Neural progenitor cell (in vitro differentiated cells): Measurements from ENCODE around the gene PPM1N. TPM values are rescaled to one million over a fixed set of nuclear protein-coding genes. Genes with fewer than 3 reads are reported as not detected.

Source experiments
- DNase-seq: peaks from one replicate; pipeline ENCODE4 v3.0.0-alpha.2; 2016; ENCODE audit warnings: low spot score
- H2AFZ ChIP-seq: fragments of 200-600 bp; sonication (generic); replicated peaks from 2 replicates; pipeline ENCODE4 v1.6.1; 2016; ENCODE audit warnings: antibody characterized with exemption
- H3F3A ChIP-seq: fragments of 200-600 bp; sonication (generic); 2 replicates; pipeline ENCODE4 v1.6.1; 2016; ENCODE audit warnings: antibody characterized with exemption, low read depth
- H3K27ac ChIP-seq: fragments of 200-600 bp; sonication (generic); 2 replicates; pipeline ENCODE4 v1.5.1; 2016; ENCODE audit warnings: mild to moderate bottlenecking
- H3K27me3 ChIP-seq: fragments of 200-600 bp; sonication (generic); 2 replicates; pipeline ENCODE4 v1.6.1; 2016; ENCODE audit warnings: mild to moderate bottlenecking, moderate library complexity
- H3K36me3 ChIP-seq: fragments of 200-600 bp; sonication (generic); 2 replicates; pipeline ENCODE4 v1.5.1; 2016
- H3K4me1 ChIP-seq: fragments of 200-600 bp; sonication (generic); 2 replicates; pipeline ENCODE4 v1.6.1; 2016; ENCODE audit warnings: mixed run types
- H3K4me2 ChIP-seq: fragments of 200-600 bp; sonication (generic); 2 replicates; pipeline ENCODE4 v1.6.1; 2016
- H3K4me3 ChIP-seq: fragments of 200-600 bp; sonication (generic); 2 replicates; pipeline ENCODE4 v1.5.1; 2016
- H3K79me2 ChIP-seq: fragments of 200-600 bp; sonication (generic); 2 replicates; pipeline ENCODE4 v1.6.1; 2016; ENCODE audit warnings: low read depth
- H3K9ac ChIP-seq: fragments of 200-600 bp; sonication (generic); 2 replicates; pipeline ENCODE4 v1.6.1; 2016
- H3K9me3 ChIP-seq: fragments of 200-600 bp; sonication (generic); 2 replicates; pipeline ENCODE4 v1.5.1; 2016; ENCODE audit warnings: low read depth
- H4K20me1 ChIP-seq: fragments of 200-600 bp; sonication (generic); 2 replicates; pipeline ENCODE4 v1.6.1; 2016; ENCODE audit warnings: low read depth
- H3K27ac Mint-ChIP-seq: 3 replicates; pipeline ENCODE4 v1.8.0; 2021; ENCODE audit warnings: mixed read lengths
- H3K27me3 Mint-ChIP-seq: 2 replicates; pipeline ENCODE4 v1.8.0; 2022; ENCODE audit warnings: low read depth, mild to moderate bottlenecking, inconsistent platforms, moderate library complexity, mixed read lengths; ENCODE audit not compliant: insufficient read depth
- H3K36me3 Mint-ChIP-seq: 3 replicates; pipeline ENCODE4 v1.8.0; 2021; ENCODE audit warnings: mixed read lengths
- H3K4me1 Mint-ChIP-seq: 3 replicates; pipeline ENCODE4 v1.8.0; 2021; ENCODE audit warnings: mixed read lengths
- H3K4me3 Mint-ChIP-seq: 3 replicates; pipeline ENCODE4 v1.8.0; 2021; ENCODE audit warnings: mild to moderate bottlenecking, moderate library complexity, mixed read lengths
- H3K9me3 Mint-ChIP-seq: 3 replicates; pipeline ENCODE4 v1.8.0; 2020; ENCODE audit warnings: mixed read lengths
- CTCF ChIP-seq: fragments of 200-600 bp; sonication (generic); IDR thresholded peaks from 2 replicates; pipeline ENCODE4 v1.5.1; 2017; ENCODE audit warnings: antibody characterized with exemption, mild to moderate bottlenecking
- EZH2 ChIP-seq: fragments of 200-600 bp; sonication (generic); IDR thresholded peaks from 2 replicates; pipeline ENCODE4 v1.6.1; 2017; ENCODE audit warnings: antibody characterized with exemption, mild to moderate bottlenecking, moderate library complexity
- EZH2phosphoT487 ChIP-seq: fragments of 200-600 bp; sonication (generic); IDR thresholded peaks from 2 replicates; pipeline ENCODE4 v1.6.1; 2017; ENCODE audit warnings: antibody characterized with exemption
- total RNA-seq: library from RNA; depleted of rRNA; stranded (reverse); fragments of >200 nt; gene quantifications from 2 replicates; pipeline ENCODE4 v1.2.3, GENCODE V29; 2015; ENCODE audit warnings: low replicate concordance

Gene PPM1N
- total RNA-seq, 1 donor from 2014 or later: 2.4 TPM

- no peak overlapping the region for H3K4me2 ChIP-seq
- H2AFZ ChIP-seq: no peak overlapping the region
- H3K27ac Mint-ChIP-seq: no peak overlapping the region
- no peaks in the 10 kb centered on the region for H3K36me3 ChIP-seq
- peaks cover 6% of the 10 kb centered on the region for H3K36me3 Mint-ChIP-seq
- no peak overlapping the region for H3K4me3 ChIP-seq
- no peaks in the 10 kb centered on the region for H3K9me3 ChIP-seq
- H3K27me3 ChIP-seq: no peaks in the 10 kb centered on the region
- no peak overlapping the region for H3K9ac ChIP-seq
- H3K4me3 Mint-ChIP-seq: no peak overlapping the region
- peaks cover 4% of the 10 kb centered on the region for H3K4me1 Mint-ChIP-seq
- H3K27me3 Mint-ChIP-seq: peaks cover 2% of the 10 kb centered on the region
- no peaks in the 10 kb centered on the region for H3K4me1 ChIP-seq
- no peak for DNase-seq
- H3K79me2 ChIP-seq: peaks cover 49% of the 10 kb centered on the region
- H3K27ac ChIP-seq: no peak overlapping the region
- H3K9me3 Mint-ChIP-seq: no peaks in the 10 kb centered on the region
- no peak for TF ChIP-seq CTCF
- TF ChIP-seq EZH2: no peak
- no peak for TF ChIP-seq EZH2phosphoT487
- no peaks in the 10 kb centered on the region for H3F3A ChIP-seq
- H4K20me1 ChIP-seq: peaks cover 51% of the 10 kb centered on the region
Observed at GRCh38 chr19:45515807-45516401, 17.7 kb downstream of the PPM1N start.

GRCh38 chr19:45517238-45517637 lies 19.0 kb downstream of the PPM1N start:
- H3F3A ChIP-seq: no peaks in the 10 kb centered on the region
- no peaks in the 10 kb centered on the region for H3K4me1 ChIP-seq
- no peak for DNase-seq
- Mint-ChIP-seq H3K27ac (no peak overlapping the region), H3K4me1 (peaks cover 4% of the 10 kb centered on the region), H3K9me3 (no peaks in the 10 kb centered on the region), H3K36me3 (peaks cover 6% of the 10 kb centered on the region), H3K27me3 (no peaks in the 10 kb centered on the region), H3K4me3 (no peak overlapping the region)
- TF ChIP-seq CTCF: no peak
- H3K36me3 ChIP-seq: no peaks in the 10 kb centered on the region
- peaks cover 35% of the 10 kb centered on the region for H3K79me2 ChIP-seq
- H3K9me3 ChIP-seq: no peaks in the 10 kb centered on the region
- H3K9ac ChIP-seq: no peak overlapping the region
- H2AFZ ChIP-seq: no peak overlapping the region
- no peak overlapping the region for H3K4me2 ChIP-seq
- no peak overlapping the region for H3K27ac ChIP-seq
- H4K20me1 ChIP-seq: peaks cover 40% of the 10 kb centered on the region
- H3K27me3 ChIP-seq: no peaks in the 10 kb centered on the region
- H3K4me3 ChIP-seq: no peak overlapping the region

GRCh38 chr19:45517641-45518468 lies 19.6 kb downstream of the PPM1N start:
- Histone ChIP-seq H3K79me2 (peaks cover 29% of the 10 kb centered on the region), H3F3A (peaks cover 5% of the 10 kb centered on the region), H2AFZ (no peak overlapping the region), H3K27me3 (no peaks in the 10 kb centered on the region), H3K36me3 (no peaks in the 10 kb centered on the region), H3K4me3 (no peak overlapping the region), H3K9me3 (no peaks in the 10 kb centered on the region), H3K4me2 (no peak overlapping the region), H3K4me1 (no peaks in the 10 kb centered on the region), H3K27ac (no peak overlapping the region), H4K20me1 (peaks cover 38% of the 10 kb centered on the region), H3K9ac (no peak overlapping the region)
- Mint-ChIP-seq H3K27ac (no peak overlapping the region), H3K4me1 (peaks cover 4% of the 10 kb centered on the region), H3K4me3 (no peak overlapping the region), H3K36me3 (peaks cover 6% of the 10 kb centered on the region), H3K9me3 (no peaks in the 10 kb centered on the region), H3K27me3 (no peaks in the 10 kb centered on the region)
- TF ChIP-seq EZH2phosphoT487 (no peak), CTCF (no peak), EZH2 (no peak)
- DNase-seq: no peak
